ENCODE results near the gene BTBD17. TPM values are rescaled to one million over a fixed set of nuclear protein-coding genes. Genes with fewer than 3 reads are reported as not detected.

BTBD17 gene
- total RNA-seq, 1 donor from 2014 or later = not detected

DNA sequence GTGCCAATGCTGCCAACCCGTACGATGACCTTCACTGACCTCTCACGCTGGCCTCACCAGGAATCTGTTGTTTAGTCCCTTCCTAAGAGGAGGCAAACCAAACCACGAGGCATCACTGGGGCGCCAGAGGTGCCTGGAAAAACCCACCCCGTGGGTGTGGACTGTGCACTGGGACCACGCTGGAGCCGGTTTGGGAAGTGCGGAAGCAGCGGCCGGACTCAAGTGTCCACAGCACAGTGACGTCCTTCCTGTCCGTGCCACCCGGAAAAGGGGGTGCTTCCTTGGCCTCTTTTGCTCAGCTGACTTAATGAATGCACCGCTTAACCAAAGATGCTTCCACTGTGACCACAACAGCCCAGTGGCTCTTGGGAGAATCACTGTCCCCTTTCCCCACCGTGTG is 44.6 kb downstream of the BTBD17 start:
- intact Hi-C loops (cut with micrococcal nuclease) = no loop called here
- H3K36me3 Mint-ChIP-seq (ENCODE audit: low read depth) = no peaks in the 10 kb centered on the region
- ATAC-seq (ENCODE audit: low read depth) = no peak

DNA sequence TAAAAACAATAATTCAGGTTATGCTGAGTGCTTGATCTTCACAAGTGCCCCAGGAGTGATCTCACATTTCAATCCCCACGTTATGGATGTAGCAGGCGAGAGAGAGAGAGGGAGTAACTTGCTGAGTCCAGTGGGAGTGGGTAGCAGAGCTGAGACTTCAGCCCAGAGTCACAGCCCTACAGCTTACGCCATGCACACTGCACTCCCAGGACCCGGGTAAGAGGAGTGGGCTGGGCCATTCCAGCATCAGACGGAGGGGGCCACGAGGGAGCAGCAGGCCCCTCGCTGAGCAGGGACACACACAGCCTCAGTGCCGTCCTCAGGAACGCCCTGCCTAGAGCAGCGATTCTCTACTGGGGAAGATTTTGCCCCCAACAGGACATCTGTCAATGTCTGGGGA is 45.4 kb downstream of the BTBD17 start:
- CTCF ChIA-PET = no interaction called here
- POLR2A ChIA-PET = no interaction called here
- H3K36me3 Mint-ChIP-seq (ENCODE audit: low read depth) = no peaks in the 10 kb centered on the region

More for the DNA sequence above, 44.6 kb downstream of the BTBD17 start:
- no peaks in the 10 kb centered on the region for H3K4me1 Mint-ChIP-seq
- no peak overlapping the region for H3K27ac Mint-ChIP-seq
- ChIA-PET POLR2A (no interaction called here), CTCF (no interaction called here)
- no peaks in the 10 kb centered on the region for H3K9me3 Mint-ChIP-seq
- no peak for DNase-seq
- TF ChIP-seq, protein P1, sequence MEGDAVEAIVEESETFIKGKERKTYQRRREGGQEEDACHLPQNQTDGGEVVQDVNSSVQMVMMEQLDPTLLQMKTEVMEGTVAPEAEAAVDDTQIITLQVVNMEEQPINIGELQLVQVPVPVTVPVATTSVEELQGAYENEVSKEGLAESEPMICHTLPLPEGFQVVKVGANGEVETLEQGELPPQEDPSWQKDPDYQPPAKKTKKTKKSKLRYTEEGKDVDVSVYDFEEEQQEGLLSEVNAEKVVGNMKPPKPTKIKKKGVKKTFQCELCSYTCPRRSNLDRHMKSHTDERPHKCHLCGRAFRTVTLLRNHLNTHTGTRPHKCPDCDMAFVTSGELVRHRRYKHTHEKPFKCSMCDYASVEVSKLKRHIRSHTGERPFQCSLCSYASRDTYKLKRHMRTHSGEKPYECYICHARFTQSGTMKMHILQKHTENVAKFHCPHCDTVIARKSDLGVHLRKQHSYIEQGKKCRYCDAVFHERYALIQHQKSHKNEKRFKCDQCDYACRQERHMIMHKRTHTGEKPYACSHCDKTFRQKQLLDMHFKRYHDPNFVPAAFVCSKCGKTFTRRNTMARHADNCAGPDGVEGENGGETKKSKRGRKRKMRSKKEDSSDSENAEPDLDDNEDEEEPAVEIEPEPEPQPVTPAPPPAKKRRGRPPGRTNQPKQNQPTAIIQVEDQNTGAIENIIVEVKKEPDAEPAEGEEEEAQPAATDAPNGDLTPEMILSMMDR (IDR thresholded peaks at IDR 0.05) = no peak
- H3K27me3 Mint-ChIP-seq = peaks cover 19% of the 10 kb centered on the region
- H3K4me3 Mint-ChIP-seq = no peak overlapping the region

DNA sequence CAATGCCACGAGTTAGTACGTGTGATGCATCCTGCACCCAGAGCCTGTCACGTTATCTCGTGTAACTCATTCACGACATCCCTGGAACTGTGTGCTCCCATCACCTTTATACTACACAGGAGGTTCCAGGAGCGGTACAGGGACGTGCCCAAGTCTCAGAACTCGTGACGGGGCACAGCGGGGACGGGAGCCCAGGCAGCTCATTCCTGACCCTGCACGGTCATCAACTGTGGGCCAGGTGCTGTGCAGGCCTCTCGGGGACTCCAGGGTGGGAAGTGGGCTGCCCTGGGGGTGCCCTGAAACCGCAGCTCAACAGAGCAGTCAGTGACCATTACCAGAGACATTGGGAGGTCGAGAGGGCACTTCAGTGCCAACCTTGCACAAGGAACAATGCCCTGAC is 46.8 kb downstream of the BTBD17 start:
- TF ChIP-seq, protein P1 (IDR thresholded peaks at IDR 0.05) = no peak
- ATAC-seq (ENCODE audit: low read depth) = no peak
- H3K9me3 Mint-ChIP-seq = no peaks in the 10 kb centered on the region
- no peaks in the 10 kb centered on the region for H3K4me1 Mint-ChIP-seq
- POLR2A ChIA-PET = no interaction called here
- H3K4me3 Mint-ChIP-seq = no peak overlapping the region
- CTCF ChIA-PET = interaction anchor here (1.0 kb wide), 1 partner anchor 11 kb away, joined by 3 read pairs; no protein-coding TSS in a partner anchor
- H3K36me3 Mint-ChIP-seq (ENCODE audit: low read depth) = no peaks in the 10 kb centered on the region
- H3K27ac Mint-ChIP-seq = no peak overlapping the region
- intact Hi-C loops (cut with micrococcal nuclease) = no loop called here
- DNase-seq = no peak
- peaks cover 7% of the 10 kb centered on the region for H3K27me3 Mint-ChIP-seq

More for the DNA sequence above, 45.4 kb downstream of the BTBD17 start:
- H3K27me3 Mint-ChIP-seq = peaks cover 14% of the 10 kb centered on the region
- ATAC-seq (ENCODE audit: low read depth) (no peak), DNase-seq (no peak)
- intact Hi-C loops (cut with micrococcal nuclease) = no loop called here
- H3K4me1 Mint-ChIP-seq = no peaks in the 10 kb centered on the region
- no peak overlapping the region for H3K4me3 Mint-ChIP-seq
- H3K27ac Mint-ChIP-seq = no peak overlapping the region
- TF ChIP-seq, protein P1 (IDR thresholded peaks at IDR 0.05) = no peak
- no peaks in the 10 kb centered on the region for H3K9me3 Mint-ChIP-seq

DNA sequence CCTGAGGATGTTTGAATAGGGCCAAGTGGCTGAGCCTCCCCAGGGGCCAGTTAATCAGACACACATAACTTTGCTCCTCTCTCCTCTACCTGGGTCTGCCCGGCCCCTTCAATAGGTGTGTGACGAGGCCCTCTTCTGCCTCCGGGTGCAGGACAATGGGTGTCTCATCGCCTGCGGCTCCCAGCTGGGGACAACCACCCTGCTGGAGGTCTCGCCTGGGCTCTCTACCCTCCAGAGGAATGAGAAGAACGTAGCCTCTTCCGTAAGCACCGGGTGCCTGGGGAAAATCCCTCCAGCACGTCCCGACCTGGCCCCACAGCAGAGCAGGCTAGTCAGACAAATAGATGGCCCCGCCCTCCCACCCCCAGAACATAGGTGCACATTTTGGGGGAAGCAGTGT is 51.8 kb downstream of the BTBD17 start:
- DNase-seq (no peak), ATAC-seq (ENCODE audit: low read depth) (no peak)
- no peak overlapping the region for H3K4me3 Mint-ChIP-seq
- no peaks in the 10 kb centered on the region for H3K4me1 Mint-ChIP-seq
- no peak overlapping the region for H3K27ac Mint-ChIP-seq
- POLR2A ChIA-PET = no interaction called here
- CTCF ChIA-PET = no interaction called here
- no peaks in the 10 kb centered on the region for H3K36me3 Mint-ChIP-seq (ENCODE audit: low read depth)
- H3K27me3 Mint-ChIP-seq = peaks cover 21% of the 10 kb centered on the region
- TF ChIP-seq, protein P1 (IDR thresholded peaks at IDR 0.05) = no peak
- H3K9me3 Mint-ChIP-seq = no peaks in the 10 kb centered on the region
- intact Hi-C loops (cut with micrococcal nuclease) = no loop called here

DNA sequence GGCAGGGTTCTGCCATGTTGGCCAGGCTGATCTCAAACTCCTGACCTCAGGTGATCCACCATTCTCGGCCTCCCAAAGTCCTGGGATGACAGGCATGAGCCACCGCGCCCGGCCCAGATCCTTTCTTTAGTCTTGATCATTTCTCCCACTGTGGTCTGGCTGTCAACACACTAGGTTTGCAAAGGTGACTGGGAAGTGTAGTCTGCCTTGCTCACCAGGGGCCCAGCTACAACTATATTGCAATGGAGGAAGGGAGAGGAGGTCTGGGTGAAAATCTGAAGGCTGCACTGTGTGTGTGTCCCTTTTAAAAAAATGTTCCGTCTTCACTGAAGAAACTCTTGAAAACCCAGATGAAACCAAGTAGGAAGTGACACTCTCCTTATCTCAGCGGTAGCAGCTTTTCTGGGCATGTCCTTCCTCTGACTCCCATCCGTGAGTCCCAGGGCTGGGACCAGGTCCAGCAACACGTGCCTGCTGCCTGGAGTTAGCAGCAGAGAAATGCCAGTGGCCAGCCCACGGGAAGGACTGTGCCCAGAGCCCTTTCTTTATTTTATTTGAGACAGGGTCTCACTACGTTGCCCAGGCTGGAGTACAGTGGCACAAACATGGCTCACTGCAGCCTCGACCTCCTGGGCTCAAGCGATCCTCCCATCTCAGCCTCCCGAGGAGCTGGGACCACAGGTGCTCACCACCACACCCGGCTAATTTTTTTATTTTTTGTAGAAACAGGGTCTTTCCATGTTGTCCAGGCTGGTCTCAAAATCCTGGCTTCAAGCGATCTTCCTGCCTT is 53.5 kb downstream of the BTBD17 start:
- ChIA-PET POLR2A (no interaction called here), CTCF (no interaction called here)
- TF ChIP-seq, protein P1 (IDR thresholded peaks at IDR 0.05) = no peak
- Mint-ChIP-seq H3K27me3 (peaks cover 21% of the 10 kb centered on the region), H3K36me3 (ENCODE audit: low read depth) (no peaks in the 10 kb centered on the region), H3K27ac (no peak overlapping the region), H3K9me3 (no peaks in the 10 kb centered on the region), H3K4me3 (no peak overlapping the region), H3K4me1 (no peaks in the 10 kb centered on the region)
- DNase-seq = no peak
- intact Hi-C loops (cut with micrococcal nuclease) = no loop called here
- no peak for ATAC-seq (ENCODE audit: low read depth)

Other genes with a start within 250 kb of the BTBD17 start
- 1,330 and 1,676 TPM in 2 replicates for gene RPL38, start 158.2 kb downstream of the BTBD17 start, total RNA-seq
- 2.9 and 3.8 TPM in 2 replicates for gene TTYH2, start 148.3 kb downstream of the BTBD17 start, total RNA-seq
- not detected in 2 replicates for gene DNAI2, start 87.6 kb downstream of the BTBD17 start, total RNA-seq
- not detected in 2 replicates for gene KIF19, start 35.6 kb downstream of the BTBD17 start, total RNA-seq
- not detected in 2 replicates for gene GPR142, start 5.6 kb upstream of the BTBD17 start, total RNA-seq
- 14.0 and 17.0 TPM in 2 replicates for gene GPRC5C, start 70.2 kb upstream of the BTBD17 start, total RNA-seq
- gene CD300A, start 104.8 kb upstream of the BTBD17 start, total RNA-seq = 0.34 and 0.71 TPM in 2 replicates
- gene CD300LB, start 169.6 kb upstream of the BTBD17 start, total RNA-seq = not detected in 2 replicates
- gene CD300C, start 184.2 kb upstream of the BTBD17 start, total RNA-seq = 0.16 and 0.17 TPM in 2 replicates
- gene CD300H, start 205.6 kb upstream of the BTBD17 start, total RNA-seq = not detected in 2 replicates
- not detected in 2 replicates for gene CD300LD, start 230.4 kb upstream of the BTBD17 start, total RNA-seq